ENCODE results near the gene TM7SF2.

- peak; percentile 87 for TF ChIP-seq POLR2A (IDR thresholded peaks at IDR 0.05)
- peak; percentile 95 for TF ChIP-seq POLR2AphosphoS5 (IDR thresholded peaks at IDR 0.05)
Measured at GRCh38 chr11:65121865-65122696, 10.4 kb downstream of the TM7SF2 start, which contains the start of the genes FAU and MRPL49.

Data from gastroesophageal sphincter (tissue), 2 donors.